ENCODE measurements around the gene EPC1.
A peak's percentile ranks its signal among the peaks of the same experiment; 100 is the strongest.

EPC1 gene

DNA sequence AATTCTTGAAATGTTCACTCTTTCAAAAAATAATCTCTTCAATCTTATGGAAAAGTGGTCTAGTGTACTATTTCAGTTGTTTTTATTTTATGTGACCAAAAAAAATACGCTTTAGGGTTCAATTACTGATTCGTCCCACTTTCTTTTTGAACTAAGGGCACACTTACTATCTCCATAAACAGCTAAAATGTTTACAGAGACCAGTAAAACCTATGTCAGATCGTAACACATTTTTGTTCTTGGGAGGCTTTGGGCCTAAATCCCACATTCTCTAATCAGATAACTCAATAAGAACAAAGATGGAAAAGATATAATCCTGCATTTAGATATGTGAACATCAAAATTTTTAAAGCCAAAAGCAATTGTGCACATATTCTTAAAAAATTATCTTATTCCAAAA, 29.8 kb upstream of the EPC1 start:
- DNase-seq (ENCODE audit: low spot score), result no peak
- TF ChIP-seq, protein P1, sequence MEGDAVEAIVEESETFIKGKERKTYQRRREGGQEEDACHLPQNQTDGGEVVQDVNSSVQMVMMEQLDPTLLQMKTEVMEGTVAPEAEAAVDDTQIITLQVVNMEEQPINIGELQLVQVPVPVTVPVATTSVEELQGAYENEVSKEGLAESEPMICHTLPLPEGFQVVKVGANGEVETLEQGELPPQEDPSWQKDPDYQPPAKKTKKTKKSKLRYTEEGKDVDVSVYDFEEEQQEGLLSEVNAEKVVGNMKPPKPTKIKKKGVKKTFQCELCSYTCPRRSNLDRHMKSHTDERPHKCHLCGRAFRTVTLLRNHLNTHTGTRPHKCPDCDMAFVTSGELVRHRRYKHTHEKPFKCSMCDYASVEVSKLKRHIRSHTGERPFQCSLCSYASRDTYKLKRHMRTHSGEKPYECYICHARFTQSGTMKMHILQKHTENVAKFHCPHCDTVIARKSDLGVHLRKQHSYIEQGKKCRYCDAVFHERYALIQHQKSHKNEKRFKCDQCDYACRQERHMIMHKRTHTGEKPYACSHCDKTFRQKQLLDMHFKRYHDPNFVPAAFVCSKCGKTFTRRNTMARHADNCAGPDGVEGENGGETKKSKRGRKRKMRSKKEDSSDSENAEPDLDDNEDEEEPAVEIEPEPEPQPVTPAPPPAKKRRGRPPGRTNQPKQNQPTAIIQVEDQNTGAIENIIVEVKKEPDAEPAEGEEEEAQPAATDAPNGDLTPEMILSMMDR (IDR thresholded peaks at IDR 0.05), result no peak
- H3K27ac ChIP-seq, result peak overlapping the region; percentile 23 to 74
- peak overlapping the region; percentile 75 for H3K4me3 ChIP-seq

DNA sequence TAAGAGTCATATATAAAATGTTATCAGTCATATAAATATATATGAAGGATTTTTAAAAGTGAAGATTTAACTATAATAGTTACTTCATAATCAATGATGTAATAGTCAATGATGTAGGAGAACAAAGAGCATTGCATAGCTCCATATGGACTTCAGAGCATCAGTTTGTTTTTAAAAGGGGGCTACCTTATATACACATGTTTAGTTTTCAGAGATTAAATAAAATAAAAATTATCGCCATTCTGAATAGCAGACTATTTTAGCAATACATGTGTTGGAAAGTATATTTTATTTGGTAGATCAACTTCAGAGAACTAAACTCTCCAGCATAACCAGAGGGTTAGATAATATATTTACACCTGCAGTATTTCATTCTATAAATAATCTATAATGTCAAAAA, 29.1 kb upstream of the EPC1 start:
- H3K27ac ChIP-seq, result peak overlapping the region; percentile 23 to 74

DNA sequence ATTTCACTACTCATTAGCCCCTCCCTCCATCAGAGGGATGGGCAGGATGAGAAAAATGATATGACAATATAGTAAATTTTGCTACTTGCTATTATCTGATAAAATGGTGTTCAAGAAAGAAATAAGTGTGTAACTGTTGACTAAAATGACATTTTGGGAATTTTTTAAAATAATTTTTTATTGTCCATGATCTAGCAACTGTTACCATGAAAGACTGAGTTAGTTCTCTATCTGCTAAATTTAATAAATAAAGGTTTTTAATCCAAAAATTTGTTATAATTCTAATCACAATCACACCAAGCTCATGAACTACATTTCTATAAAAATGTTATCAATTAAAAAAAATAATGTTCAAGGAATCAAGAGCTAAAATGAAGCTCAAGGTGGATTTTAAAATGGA, 28.7 kb upstream of the EPC1 start:
- Histone ChIP-seq H3K27ac (peak overlapping the region in 1 of 2 donors; percentile 74), H3K4me3 (no peak overlapping the region)

More for the DNA sequence above, 29.1 kb upstream of the EPC1 start:
- H3K4me3 ChIP-seq, result peak overlapping the region; percentile 75
- no peak for DNase-seq (ENCODE audit: low spot score)
- TF ChIP-seq, protein P1 (IDR thresholded peaks at IDR 0.05), result no peak

DNA sequence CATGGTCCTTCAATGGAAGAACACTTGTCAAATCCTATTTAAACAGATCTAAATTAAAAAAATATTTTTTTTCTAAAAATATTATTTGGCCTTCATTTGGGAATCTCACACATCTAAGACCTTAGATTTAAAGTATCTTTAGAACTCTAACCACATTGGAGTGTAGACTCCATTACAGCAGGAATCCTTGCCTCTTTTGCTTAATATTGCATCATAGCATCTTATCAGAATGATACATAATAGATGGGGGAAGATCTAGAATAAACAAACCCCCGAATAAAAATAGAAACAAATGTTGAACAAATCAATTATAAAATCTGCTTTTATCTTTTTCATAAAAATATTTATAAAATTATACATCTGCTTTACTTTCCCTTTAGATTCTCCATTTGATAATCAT, 27.6 kb upstream of the EPC1 start:
- TF ChIP-seq, protein P1 (IDR thresholded peaks at IDR 0.05), result no peak
- DNase-seq (ENCODE audit: low spot score), result no peak
- Histone ChIP-seq H3K27ac (no peak overlapping the region), H3K4me3 (no peak overlapping the region)

More for the DNA sequence above, 28.7 kb upstream of the EPC1 start:
- no peak for DNase-seq (ENCODE audit: low spot score)
- TF ChIP-seq, protein P1 (IDR thresholded peaks at IDR 0.05), result no peak

DNA sequence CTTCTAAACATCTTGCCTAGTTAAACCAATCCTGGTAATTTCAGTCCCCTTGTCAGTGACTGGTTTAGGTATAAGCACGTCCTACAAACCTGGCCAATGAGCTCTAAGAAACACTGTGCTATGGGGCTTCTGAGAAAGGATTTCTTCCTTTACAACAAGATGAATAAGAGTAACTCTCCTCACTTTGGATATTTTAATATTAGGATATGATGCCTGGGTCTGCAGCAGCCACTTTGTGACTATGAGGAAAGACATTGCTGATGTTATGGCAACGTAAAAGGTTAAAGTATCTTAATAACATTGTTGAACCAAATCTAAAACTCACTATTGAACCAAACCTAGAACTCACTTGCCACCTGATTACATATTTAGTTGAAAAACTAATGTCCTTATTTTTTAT, 26.5 kb upstream of the EPC1 start:
- DNase-seq (ENCODE audit: low spot score), result no peak
- TF ChIP-seq, protein P1 (IDR thresholded peaks at IDR 0.05), result no peak
- peak overlapping the region in 1 of 2 donors; percentile 24 for H3K27ac ChIP-seq
- no peak overlapping the region for H3K4me3 ChIP-seq

DNA sequence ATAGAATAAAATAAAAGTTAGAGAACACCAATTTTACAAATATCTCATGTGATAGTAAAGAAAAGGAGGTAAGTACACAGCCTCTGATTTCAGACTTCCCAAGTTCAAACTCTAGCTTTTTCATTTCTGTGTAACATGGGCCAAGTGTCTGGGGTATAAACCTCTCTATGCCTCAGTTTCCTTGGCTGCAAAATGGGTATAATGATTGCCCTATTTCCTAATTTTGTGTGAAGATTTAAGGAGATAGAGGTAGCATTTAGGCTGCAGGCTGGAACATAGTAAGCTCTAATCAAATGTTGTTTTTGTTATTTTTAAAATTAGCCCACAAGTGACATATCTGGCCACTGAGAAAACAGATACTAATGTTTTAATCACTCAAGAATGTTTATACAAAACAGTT, 26.1 kb upstream of the EPC1 start:
- Histone ChIP-seq H3K4me3 (no peak overlapping the region), H3K27ac (no peak overlapping the region)
- no peak for DNase-seq (ENCODE audit: low spot score)
- TF ChIP-seq, protein P1 (IDR thresholded peaks at IDR 0.05), result no peak

DNA sequence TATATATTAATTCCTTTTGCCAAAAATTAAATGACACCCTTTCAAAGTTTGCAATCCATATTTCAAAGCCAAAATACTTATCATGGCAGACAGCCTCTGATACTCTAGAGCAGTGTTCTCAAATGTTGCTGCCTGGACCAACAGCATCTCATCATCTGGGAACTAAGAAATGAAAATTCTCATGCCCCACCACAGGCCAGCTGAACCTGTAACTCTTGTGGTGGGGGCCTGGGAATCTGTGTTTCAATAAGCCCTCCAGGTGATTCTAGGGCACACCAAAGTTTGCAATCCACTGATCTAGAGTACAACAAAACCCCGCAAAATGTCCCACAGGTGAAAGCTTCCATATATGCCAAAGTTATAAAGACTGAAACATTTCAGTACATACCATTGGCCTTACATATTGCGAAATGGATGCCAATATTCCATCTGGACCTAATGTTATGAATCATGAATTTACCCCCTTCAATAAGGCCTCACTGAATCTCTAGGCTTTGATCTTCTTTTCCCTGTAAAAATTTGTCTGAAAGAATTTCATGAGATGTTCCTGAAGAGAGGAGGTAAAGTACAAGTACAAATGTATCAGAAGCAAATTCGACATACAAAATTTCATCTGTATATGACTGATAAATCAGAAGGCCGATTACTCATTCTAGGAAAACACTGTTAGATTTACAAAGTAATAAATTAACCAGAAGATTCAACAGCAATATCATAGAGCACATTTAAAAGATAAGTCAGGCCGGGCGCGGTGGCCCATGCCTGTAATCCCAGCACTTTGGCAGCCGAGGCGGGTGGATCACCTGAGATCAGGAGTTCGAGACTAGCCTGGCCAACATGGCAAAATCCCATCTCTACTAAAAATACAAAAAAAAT, 25.3 kb upstream of the EPC1 start:
- no peak for DNase-seq (ENCODE audit: low spot score)
- H3K27ac ChIP-seq, result no peak overlapping the region
- TF ChIP-seq, protein P1 (IDR thresholded peaks at IDR 0.05), result no peak
- H3K4me3 ChIP-seq, result no peak overlapping the region

All from coronary artery (tissue), 2 donors.